GM19372 (cell line): ENCODE measurements around the gene KRTAP5-10.
"Not testable (repeated sequence)": the region's sequence is repeated elsewhere in the genome, so short reads cannot be mapped to it uniquely, and the experiment has no call there.

Experiments
- ATAC-seq: cut with Tn5 transposase; IDR thresholded peaks from one replicate; pipeline ENCODE4 v1.9.1; 2021; ENCODE audit warnings: mild to moderate bottlenecking, low read depth, moderate library complexity; ENCODE audit not compliant: unreplicated experiment

The KRTAP5-10 gene

GRCh38 chr11:71568704-71569349 lies 3.5 kb downstream of the KRTAP5-10 start:
- ATAC-seq, result no peak

GRCh38 chr11:71571101-71571850 lies 5.9 kb downstream of the KRTAP5-10 start:
- not testable (repeated sequence) for ATAC-seq

GRCh38 chr11:71572811-71573210 lies 7.4 kb downstream of the KRTAP5-10 start:
- no peak for ATAC-seq

- no peak for ATAC-seq
These were observed 9.1 kb downstream of the KRTAP5-10 start for GRCh38 chr11:71574418-71574817.

GRCh38 chr11:71575723-71576424 lies 10.5 kb downstream of the KRTAP5-10 start:
- no peak for ATAC-seq

GRCh38 chr11:71576688-71577465 lies 11.5 kb downstream of the KRTAP5-10 start:
- not testable (repeated sequence) for ATAC-seq

GRCh38 chr11:71577469-71578004 lies 12.2 kb downstream of the KRTAP5-10 start:
- ATAC-seq, result no peak

- ATAC-seq, result not testable (repeated sequence)
These were observed 14.2 kb downstream of the KRTAP5-10 start for GRCh38 chr11:71579513-71579912.

GRCh38 chr11:71580057-71581003 lies 15.0 kb downstream of the KRTAP5-10 start:
- ATAC-seq, result no peak

- no peak for ATAC-seq
These were observed 16.5 kb downstream of the KRTAP5-10 start for GRCh38 chr11:71581826-71582225.

- no peak for ATAC-seq
These were observed 17.0 kb downstream of the KRTAP5-10 start, which contains the start of gene KRTAP5-11 for GRCh38 chr11:71582309-71582895. TSS of gene KRTAP5-11 (minus strand) at chr11:71582875. CDS start at chr11:71582837, 38 bp downstream.

GRCh38 chr11:71582969-71583368 lies 17.6 kb downstream of the KRTAP5-10 start:
- ATAC-seq, result not testable (repeated sequence)

- not testable (repeated sequence) for ATAC-seq
These were observed 20.3 kb downstream of the KRTAP5-10 start for GRCh38 chr11:71585673-71586072.

GRCh38 chr11:71588314-71588713 lies 23.0 kb downstream of the KRTAP5-10 start:
- ATAC-seq, result not testable (repeated sequence)

- ATAC-seq, result not testable (repeated sequence)
These were observed 23.6 kb downstream of the KRTAP5-10 start for GRCh38 chr11:71588822-71589545.

GRCh38 chr11:71589546-71589920 lies 24.2 kb downstream of the KRTAP5-10 start:
- not testable (repeated sequence) for ATAC-seq

GRCh38 chr11:71603221-71603620 lies 37.9 kb downstream of the KRTAP5-10 start:
- ATAC-seq, result not testable (repeated sequence)
